IMR-90 (cell line): ENCODE data around the gene CD9. TPM values are rescaled to one million over a fixed set of nuclear protein-coding genes. Genes with fewer than 3 reads are reported as not detected.

Experiments
- ATAC-seq: fragments of 200-7000 bp; cut with Tn5 transposase; 2 replicates; pipeline ENCODE4 v1.9.1; 2020; ENCODE audit warnings: low read depth, mild to moderate bottlenecking, moderate library complexity
- BruUV-seq: library from RNA; stranded (reverse); fragments of 400-500 nt; replicated peaks from 2 replicates; lab custom pipeline; 2021; lab: Mats Ljungman, UMichigan
- CTCF ChIA-PET: fragments of 300-600 bp; formaldehyde crosslinking; extraction: SDS; loops from one replicate; lab custom pipeline; 2021; ENCODE audit warnings: antibody characterized with exemption; lab: Yijun Ruan, JAX
- POLR2A ChIA-PET: fragments of 300-600 bp; sonication (Branson Sonifier 250); formaldehyde crosslinking; loops from one replicate; lab custom pipeline; 2022; ENCODE audit warnings: antibody characterized with exemption; ENCODE audit not compliant: unreplicated experiment; lab: Charles Lee
- DNase-seq: peaks from one replicate; pipeline ENCODE4 v3.0.0; 2013
- H2AFZ ChIP-seq: replicated peaks from 2 replicates; pipeline ENCODE3; 2013; ENCODE audit warnings: low read length, mild to moderate bottlenecking; ENCODE audit not compliant: poor library complexity
- H2AK5ac ChIP-seq: 2 replicates; pipeline ENCODE4 v1.6.1; 2013; ENCODE audit warnings: low read depth, low read length, inconsistent platforms
- H2AK9ac ChIP-seq: replicated peaks from 2 replicates; pipeline ENCODE3; 2013; ENCODE audit warnings: mild to moderate bottlenecking, low read depth, low read length, moderate library complexity; ENCODE audit not compliant: poor library complexity
- H2BK120ac ChIP-seq: 2 replicates; pipeline ENCODE4 v1.6.1; 2013; ENCODE audit warnings: low read depth, low read length, inconsistent platforms
- H2BK15ac ChIP-seq: 3 replicates; pipeline ENCODE4 v1.6.1; 2013; ENCODE audit warnings: low read depth, low read length, inconsistent platforms
- H2BK20ac ChIP-seq: 2 replicates; pipeline ENCODE4 v1.6.1; 2013; ENCODE audit warnings: low read depth, mild to moderate bottlenecking, inconsistent platforms, low read length, moderate library complexity
- H2BK5ac ChIP-seq: 2 replicates; pipeline ENCODE4 v1.6.1; 2013; ENCODE audit warnings: mild to moderate bottlenecking, low read depth, low read length, inconsistent platforms; ENCODE audit not compliant: poor library complexity, severe bottlenecking
- H3K14ac ChIP-seq: replicated peaks from 2 replicates; pipeline ENCODE4 v1.6.1; 2013; ENCODE audit warnings: low read depth, low read length, inconsistent platforms
- H3K18ac ChIP-seq: 2 replicates; pipeline ENCODE4 v1.6.1; 2013; ENCODE audit warnings: low read depth, low read length, control low read depth
- H3K23ac ChIP-seq: 2 replicates; pipeline ENCODE4 v1.6.1; 2013; ENCODE audit warnings: low read depth, low read length, inconsistent platforms
- H3K27ac ChIP-seq: 2 replicates; pipeline ENCODE4 v1.5.1; 2013; ENCODE audit warnings: mild to moderate bottlenecking, control low read depth, low read length; ENCODE audit not compliant: insufficient read depth
- H3K27me3 ChIP-seq: 2 replicates; pipeline ENCODE4 v1.6.1; 2013; ENCODE audit warnings: low read length; ENCODE audit not compliant: control insufficient read depth, insufficient read depth
- H3K36me3 ChIP-seq: 2 replicates; pipeline ENCODE4 v1.6.1; 2013; ENCODE audit warnings: low read length, mixed read lengths; ENCODE audit not compliant: control insufficient read depth, insufficient read depth
- H3K4ac ChIP-seq: 2 replicates; pipeline ENCODE4 v1.6.1; 2013; ENCODE audit warnings: low read depth, low read length, inconsistent platforms
- H3K4me1 ChIP-seq: 2 replicates; pipeline ENCODE4 v1.6.1; 2013; ENCODE audit warnings: low read length, mixed read lengths; ENCODE audit not compliant: control insufficient read depth, insufficient read depth
- H3K4me2 ChIP-seq: 2 replicates; pipeline ENCODE4 v1.6.1; 2013; ENCODE audit warnings: low read depth, mild to moderate bottlenecking, control low read depth, low read length, moderate library complexity
- H3K4me3 ChIP-seq: 2 replicates; pipeline ENCODE4 v1.5.1; 2013; ENCODE audit warnings: low read depth, mild to moderate bottlenecking, control low read depth, low read length, moderate library complexity; ENCODE audit not compliant: insufficient read depth
- H3K56ac ChIP-seq: 2 replicates; pipeline ENCODE4 v1.6.1; 2013; ENCODE audit warnings: low read length, inconsistent platforms; ENCODE audit not compliant: insufficient read depth; ENCODE audit errors: extremely low read depth
- H3K79me1 ChIP-seq, 2 experiments: 2 replicates each; pipeline ENCODE4 v1.6.1; 2013; ENCODE audit warnings: low read length in 2 of 2, inconsistent platforms in 1 of 2, low read depth in 1 of 2
- H3K9ac ChIP-seq: 2 replicates; pipeline ENCODE4 v1.6.1; 2013; ENCODE audit warnings: low read depth, low read length, control low read depth
- H3K9me1 ChIP-seq: 2 replicates; pipeline ENCODE4 v1.6.1; 2013; ENCODE audit warnings: low read length, inconsistent platforms; ENCODE audit not compliant: insufficient read depth
- H3K9me3 ChIP-seq: 2 replicates; pipeline ENCODE4 v1.6.1; 2013; ENCODE audit warnings: low read length; ENCODE audit not compliant: control insufficient read depth, insufficient read depth
- H4K20me1 ChIP-seq: 2 replicates; pipeline ENCODE4 v1.6.1; 2013; ENCODE audit warnings: low read length, inconsistent platforms; ENCODE audit not compliant: insufficient read depth
- H4K5ac ChIP-seq: 2 replicates; pipeline ENCODE4 v1.6.1; 2013; ENCODE audit warnings: mild to moderate bottlenecking, low read depth, low read length, control low read depth
- H4K8ac ChIP-seq, 2 experiments: 2 replicates each; pipeline ENCODE4 v1.6.1; 2013; ENCODE audit warnings: low read depth in 2 of 2, low read length in 2 of 2, control low read depth in 1 of 2, inconsistent platforms in 1 of 2
- H4K91ac ChIP-seq: 2 replicates; pipeline ENCODE4 v1.6.1; 2013; ENCODE audit warnings: low read depth, low read length, inconsistent platforms; ENCODE audit not compliant: insufficient read depth
- BHLHE40 ChIP-seq: fragments of 150-350 bp; IDR thresholded peaks from 2 replicates; pipeline ENCODE4 v1.6.1; 2016; ENCODE audit warnings: mild to moderate bottlenecking, low read depth, low read length
- CEBPB ChIP-seq: IDR thresholded peaks from 2 replicates; pipeline ENCODE4 v1.6.1; 2012; ENCODE audit warnings: low read depth, low read length, improper control_type of control experiment
- CHD1 ChIP-seq: IDR thresholded peaks from 2 replicates; pipeline ENCODE4 v1.6.1; 2012; ENCODE audit warnings: low read depth, low read length, improper control_type of control experiment
- FOS ChIP-seq: fragments of 150-350 bp; IDR thresholded peaks from 2 replicates; pipeline ENCODE4 v1.6.1; 2016; ENCODE audit warnings: low read depth, low read length
- MAFK ChIP-seq: IDR thresholded peaks from 2 replicates; pipeline ENCODE4 v1.6.1; 2012; ENCODE audit warnings: low read depth, low read length, improper control_type of control experiment
- MAZ ChIP-seq: IDR thresholded peaks from 2 replicates; pipeline ENCODE4 v1.6.1; 2012; ENCODE audit warnings: low read depth, mild to moderate bottlenecking, low read length, improper control_type of control experiment, moderate library complexity, borderline replicate concordance
- MXI1 ChIP-seq: IDR thresholded peaks from 2 replicates; pipeline ENCODE4 v1.6.1; 2012; ENCODE audit warnings: low read depth, mild to moderate bottlenecking, low read length, moderate library complexity, borderline replicate concordance
- NFE2L2 ChIP-seq: fragments of 150-350 bp; IDR thresholded peaks from 2 replicates; pipeline ENCODE4 v1.6.1; 2016; ENCODE audit warnings: low read depth, mild to moderate bottlenecking, low read length
- POLR2A ChIP-seq: IDR thresholded peaks from 2 replicates; pipeline ENCODE4 v1.6.1; 2012; ENCODE audit warnings: mild to moderate bottlenecking, low read depth, low read length
- RAD21 ChIP-seq: IDR thresholded peaks from 2 replicates; pipeline ENCODE4 v1.6.1; 2012; ENCODE audit warnings: low read length, improper control_type of control experiment
- RCOR1 ChIP-seq: IDR thresholded peaks from 2 replicates; pipeline ENCODE4 v1.6.1; 2012; ENCODE audit warnings: mild to moderate bottlenecking, low read length, improper control_type of control experiment; ENCODE audit not compliant: insufficient replicate concordance
- RFX5 ChIP-seq: IDR thresholded peaks from 2 replicates; pipeline ENCODE4 v1.8.0; 2012; ENCODE audit warnings: low read depth, mild to moderate bottlenecking, low read length, moderate library complexity
- SMC3 ChIP-seq: fragments of 150-350 bp; IDR thresholded peaks from 2 replicates; pipeline ENCODE4 v1.6.1; 2016; ENCODE audit warnings: low read depth, mild to moderate bottlenecking, antibody characterized with exemption, low read length, moderate library complexity
- WGBS, 2 experiments: methylation state at CpG; one replicate each; pipeline versions ENCODE4 v1.1.5 to v1.1.7; 2013; ENCODE audit warnings: missing lambda C conversion rate in 2 of 2; ENCODE audit not compliant: insufficient read length in 1 of 2; ENCODE audit errors: extremely low coverage in 2 of 2; 5-methylcytosine and 5-hydroxymethylcytosine counted together
- dilution Hi-C: fragments of 300-500 bp; cut with HindIII; formaldehyde crosslinking; loops from one replicate; pipeline ENCODE4 v1.14.3; 2018; ENCODE audit warnings: low sequenced_read_pairs; ENCODE audit not compliant: unreplicated experiment
- in situ Hi-C: fragments of 300-500 bp; cut with MboI; formaldehyde crosslinking; loops from 3 replicates; pipeline ENCODE4 v1.14.3; 2019; ENCODE audit warnings: low sequenced_read_pairs, inconsistent platforms, mixed read lengths
- intact Hi-C: fragments of 100-400 bp; cut with micrococcal nuclease; formaldehyde crosslinking; loops from 2 replicates; pipeline ENCODE4 v1.10.0; 2022
- polyA plus RNA-seq, 3 experiments: library from polyadenylated mRNA; depleted of rRNA; stranded (reverse); fragments of >200 nt; gene quantifications; 2 replicates each; pipeline ENCODE4 v1.2.3, GENCODE V29; 2012; ENCODE audit warnings: low replicate concordance in 1 of 3
- total RNA-seq: library from RNA; depleted of rRNA; stranded (reverse); fragments of >200 nt; gene quantifications from 2 replicates; pipeline ENCODE4 v1.2.3, GENCODE V29; 2012
- TF ChIP-seq, protein P1 (sequence below): fragments of 150-350 bp; IDR thresholded peaks from 2 replicates; pipeline ENCODE4 v1.6.1; 2016; ENCODE audit warnings: low read depth, mild to moderate bottlenecking, low read length, moderate library complexity, borderline replicate concordance
- TF ChIP-seq, protein P2 (sequence below): conservative IDR thresholded peaks from 2 replicates; pipeline ENCODE4 v1.5.1; 2012; ENCODE audit warnings: mild to moderate bottlenecking, low read depth, low read length, improper control_type of control experiment
- TF ChIP-seq, protein P3 (sequence below): fragments of 150-350 bp; IDR thresholded peaks from 2 replicates; pipeline ENCODE4 v1.6.1; 2017; ENCODE audit warnings: mild to moderate bottlenecking, antibody characterized with exemption, low read length, low read depth

Gene CD9
- total and polyA plus RNA-seq, 2 of the 4 experiments (the other 2 are of a cell fraction): 48.8 to 70.9 TPM

GRCh38 chr12:6205761-6206160, 5.6 kb downstream of the CD9 start:
- peaks cover 17% of the 10 kb centered on the region for H3K9me1 ChIP-seq
- H2AK5ac ChIP-seq: no peak overlapping the region
- ATAC-seq (no peak), DNase-seq (no peak)
- no CpG with 5 or more reads among the region's 2 CpGs for WGBS, 2 experiments
- H3K9me3 ChIP-seq: no peaks in the 10 kb centered on the region
- BruUV-seq: no TSS peak
- H3K27ac ChIP-seq: no peak overlapping the region
- H2BK15ac ChIP-seq: no peak overlapping the region
- intact Hi-C loops (no loop called here), in situ Hi-C loops (loop anchor here (5.0 kb wide), 1 partner anchor 72 kb away; no protein-coding TSS in a partner anchor), dilution Hi-C loops (no loop called here)
- H3K14ac ChIP-seq: peak overlapping the region; percentile 65; the same call in 1 of the 2 replicates
- peak overlapping the region in 1 of 2 experiments; percentile 13; a peak in 1 of 4 replicates for H4K8ac ChIP-seq
- TF ChIP-seq SMC3 (no peak), NFE2L2 (no peak), CEBPB (no peak), MAFK (no peak), RFX5 (no peak), MAZ (no peak), RCOR1 (no peak), FOS (no peak), MXI1 (no peak), BHLHE40 (no peak), POLR2A (no peak), CHD1 (no peak), RAD21 (no peak)
- TF ChIP-seq, protein P1, sequence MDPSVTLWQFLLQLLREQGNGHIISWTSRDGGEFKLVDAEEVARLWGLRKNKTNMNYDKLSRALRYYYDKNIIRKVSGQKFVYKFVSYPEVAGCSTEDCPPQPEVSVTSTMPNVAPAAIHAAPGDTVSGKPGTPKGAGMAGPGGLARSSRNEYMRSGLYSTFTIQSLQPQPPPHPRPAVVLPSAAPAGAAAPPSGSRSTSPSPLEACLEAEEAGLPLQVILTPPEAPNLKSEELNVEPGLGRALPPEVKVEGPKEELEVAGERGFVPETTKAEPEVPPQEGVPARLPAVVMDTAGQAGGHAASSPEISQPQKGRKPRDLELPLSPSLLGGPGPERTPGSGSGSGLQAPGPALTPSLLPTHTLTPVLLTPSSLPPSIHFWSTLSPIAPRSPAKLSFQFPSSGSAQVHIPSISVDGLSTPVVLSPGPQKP: no peak
- TF ChIP-seq, protein P2, sequence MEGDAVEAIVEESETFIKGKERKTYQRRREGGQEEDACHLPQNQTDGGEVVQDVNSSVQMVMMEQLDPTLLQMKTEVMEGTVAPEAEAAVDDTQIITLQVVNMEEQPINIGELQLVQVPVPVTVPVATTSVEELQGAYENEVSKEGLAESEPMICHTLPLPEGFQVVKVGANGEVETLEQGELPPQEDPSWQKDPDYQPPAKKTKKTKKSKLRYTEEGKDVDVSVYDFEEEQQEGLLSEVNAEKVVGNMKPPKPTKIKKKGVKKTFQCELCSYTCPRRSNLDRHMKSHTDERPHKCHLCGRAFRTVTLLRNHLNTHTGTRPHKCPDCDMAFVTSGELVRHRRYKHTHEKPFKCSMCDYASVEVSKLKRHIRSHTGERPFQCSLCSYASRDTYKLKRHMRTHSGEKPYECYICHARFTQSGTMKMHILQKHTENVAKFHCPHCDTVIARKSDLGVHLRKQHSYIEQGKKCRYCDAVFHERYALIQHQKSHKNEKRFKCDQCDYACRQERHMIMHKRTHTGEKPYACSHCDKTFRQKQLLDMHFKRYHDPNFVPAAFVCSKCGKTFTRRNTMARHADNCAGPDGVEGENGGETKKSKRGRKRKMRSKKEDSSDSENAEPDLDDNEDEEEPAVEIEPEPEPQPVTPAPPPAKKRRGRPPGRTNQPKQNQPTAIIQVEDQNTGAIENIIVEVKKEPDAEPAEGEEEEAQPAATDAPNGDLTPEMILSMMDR: no peak
- TF ChIP-seq, protein P3, sequence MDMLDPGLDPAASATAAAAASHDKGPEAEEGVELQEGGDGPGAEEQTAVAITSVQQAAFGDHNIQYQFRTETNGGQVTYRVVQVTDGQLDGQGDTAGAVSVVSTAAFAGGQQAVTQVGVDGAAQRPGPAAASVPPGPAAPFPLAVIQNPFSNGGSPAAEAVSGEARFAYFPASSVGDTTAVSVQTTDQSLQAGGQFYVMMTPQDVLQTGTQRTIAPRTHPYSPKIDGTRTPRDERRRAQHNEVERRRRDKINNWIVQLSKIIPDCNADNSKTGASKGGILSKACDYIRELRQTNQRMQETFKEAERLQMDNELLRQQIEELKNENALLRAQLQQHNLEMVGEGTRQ: no peak
- no peak overlapping the region for H3K9ac ChIP-seq
- no peaks in the 10 kb centered on the region for H3K27me3 ChIP-seq
- H3K4me1 ChIP-seq: peaks cover 14% of the 10 kb centered on the region
- H2BK20ac ChIP-seq: no peak overlapping the region
- H3K4ac ChIP-seq: no peak overlapping the region
- no peak overlapping the region for H3K4me2 ChIP-seq
- H3K4me3 ChIP-seq: no peak overlapping the region
- peak overlapping the region; percentile 6 for H2AK9ac ChIP-seq
- CTCF ChIA-PET: interaction anchor here (0.5 kb wide), 1 partner anchor 53 kb away, joined by 3 read pairs; no protein-coding TSS in a partner anchor
- H3K23ac ChIP-seq: no peak overlapping the region
- POLR2A ChIA-PET: no interaction called here
- no peak overlapping the region for H4K91ac ChIP-seq
- H3K36me3 ChIP-seq: no peaks in the 10 kb centered on the region
- no peak overlapping the region for H2AFZ ChIP-seq
- no peak overlapping the region for H2BK120ac ChIP-seq
- H4K5ac ChIP-seq: no peak overlapping the region
- no peak overlapping the region for H2BK5ac ChIP-seq
- no peak overlapping the region for H3K18ac ChIP-seq
- H3K79me1 ChIP-seq: peaks cover 3 to 69% of the 10 kb centered on the region in 2 experiments; a peak in 2 of 4 replicates
- peaks cover 12% of the 10 kb centered on the region; the same call in 1 of the 2 replicates for H4K20me1 ChIP-seq
- H3K56ac ChIP-seq: no peak overlapping the region
